ENCODE results near the gene DUSP21. TPM values are rescaled to one million over a fixed set of nuclear protein-coding genes. Genes with fewer than 3 reads are reported as not detected.
"Not testable (repeated sequence)": the region's sequence is repeated elsewhere in the genome, so short reads cannot be mapped to it uniquely, and the experiment has no call there.

The DUSP21 gene
- not detected for total RNA-seq

DNA sequence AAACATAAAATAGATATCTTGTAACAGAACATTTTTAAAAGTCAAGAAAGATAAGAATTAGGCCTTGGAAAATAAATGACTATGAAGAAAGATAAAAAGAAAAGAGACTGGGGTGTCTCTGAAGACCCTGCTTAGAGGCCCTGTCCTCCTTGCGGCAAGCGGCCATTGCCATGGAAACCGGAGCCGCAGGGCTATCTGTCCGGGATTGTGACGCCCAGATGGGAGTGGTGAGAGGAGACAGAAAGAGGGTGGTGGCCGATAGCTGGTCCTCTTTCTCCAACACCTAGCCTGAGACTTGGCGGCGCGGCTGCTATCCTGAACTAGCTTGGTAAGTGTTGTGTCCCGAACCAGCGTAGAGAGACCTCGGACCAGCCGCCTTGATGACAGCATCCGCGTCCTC, at the start of gene DUSP21:
Gene DUSP21 (plus strand): TSS at position 269 of the 400 bp plus-strand sequence. CDS start 112 bp downstream, at position 381.
- POLR2A ChIA-PET, result no interaction called here
- CTCF ChIA-PET, result no interaction called here

DNA sequence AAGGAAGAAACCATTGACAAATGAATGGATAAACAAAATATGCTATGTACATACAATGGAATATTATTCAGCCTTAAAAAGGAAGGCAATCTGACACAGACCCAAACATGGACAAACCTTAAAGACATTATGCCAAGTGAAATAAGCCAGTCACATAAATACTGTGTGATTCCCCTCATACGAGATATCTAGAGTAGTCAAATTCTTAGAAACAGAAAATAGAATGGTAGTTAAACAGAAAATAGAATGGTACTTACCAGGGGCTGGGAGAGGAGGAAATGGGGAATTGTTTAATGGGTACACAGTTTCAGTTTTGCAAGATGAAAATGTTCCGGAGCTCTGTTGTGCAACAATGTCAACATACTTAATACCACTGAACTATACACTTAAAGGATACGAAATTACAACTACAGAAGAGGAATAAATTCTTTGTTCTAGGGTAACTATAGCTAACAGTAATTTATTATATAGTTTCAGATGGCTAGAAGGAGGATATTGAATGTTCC, 47.8 kb upstream of the DUSP21 start:
- ChIA-PET CTCF (no interaction called here), POLR2A (no interaction called here)

DNA sequence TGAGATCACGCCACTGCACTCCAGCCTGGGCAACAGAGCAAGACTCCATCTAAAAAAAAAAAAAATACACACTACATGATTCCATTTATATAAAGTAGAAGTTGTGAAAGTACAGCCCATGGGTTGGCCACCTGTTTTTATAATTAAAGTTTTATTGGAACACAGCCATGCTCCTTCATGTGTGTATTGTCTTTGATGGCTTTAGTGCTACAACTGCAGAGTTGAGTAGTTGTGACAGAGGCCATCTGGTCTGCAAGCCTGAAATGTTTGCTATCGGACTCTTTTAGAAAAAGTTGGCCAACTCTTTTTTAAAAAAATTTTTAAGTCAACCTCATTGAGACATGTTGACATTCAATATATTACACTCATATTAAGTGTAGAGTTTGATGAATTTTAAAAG, 41.2 kb upstream of the DUSP21 start:
- ChIA-PET CTCF (no interaction called here), POLR2A (no interaction called here)

DNA sequence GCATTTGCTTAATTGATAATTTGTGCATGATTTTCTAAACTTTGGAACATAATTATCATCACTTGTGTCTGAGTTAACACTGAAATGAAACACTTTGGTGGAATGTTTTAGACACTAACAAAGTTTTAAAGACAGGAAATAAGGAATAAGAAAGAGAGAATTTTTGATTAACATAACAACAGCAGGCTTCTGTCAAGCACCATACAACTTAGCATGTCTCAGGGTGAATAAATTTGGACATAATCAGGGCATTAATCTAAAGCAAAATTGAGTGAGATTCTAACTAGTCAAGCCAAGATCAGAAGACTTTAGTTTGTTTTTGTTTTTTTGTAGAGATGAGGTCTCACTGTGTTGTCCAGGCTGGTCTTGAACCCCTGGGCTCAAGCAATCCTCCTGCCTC, 28.1 kb upstream of the DUSP21 start:
- POLR2A ChIA-PET, result no interaction called here
- CTCF ChIA-PET, result no interaction called here

DNA sequence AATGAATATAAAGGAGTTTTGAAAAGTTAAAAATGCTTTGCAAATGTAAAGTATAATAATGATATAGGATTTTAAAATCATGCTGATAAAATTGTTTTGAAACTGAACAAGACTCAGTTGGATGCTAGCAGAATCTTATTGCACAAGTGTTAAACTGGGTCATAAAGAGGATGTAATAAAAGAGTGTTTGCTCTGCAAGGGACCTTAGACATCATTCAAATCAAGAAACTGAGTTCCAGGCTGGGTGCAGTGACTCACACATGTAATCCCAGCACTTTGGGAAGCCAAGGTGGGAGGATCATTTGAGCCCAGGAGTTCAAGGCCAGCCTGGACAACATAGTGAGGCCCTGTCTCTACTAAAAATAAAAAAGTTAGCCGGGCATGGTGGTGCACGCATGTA, 27.5 kb upstream of the DUSP21 start:
- CTCF ChIA-PET, result no interaction called here
- POLR2A ChIA-PET, result no interaction called here

DNA sequence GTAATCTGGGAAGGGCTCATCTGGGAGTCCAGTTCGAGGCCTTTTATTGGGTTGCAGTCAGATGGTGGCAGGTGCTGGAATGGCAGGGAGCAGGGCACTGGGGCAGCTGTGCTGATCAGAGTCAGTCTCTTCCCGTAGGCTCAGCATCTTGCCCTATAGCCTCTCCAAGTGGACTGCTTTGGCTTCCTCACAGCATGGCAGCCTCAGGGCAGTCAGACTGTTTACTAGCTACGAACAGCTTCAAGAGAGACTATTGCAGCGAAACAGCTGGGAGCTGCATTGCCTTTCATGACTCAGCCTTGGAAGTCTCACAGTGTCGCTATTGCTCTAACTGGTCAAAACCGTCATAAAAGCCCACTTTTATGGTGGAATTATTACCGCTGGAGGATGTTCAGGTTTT, 26.8 kb upstream of the DUSP21 start:
- CTCF ChIA-PET, result no interaction called here
- POLR2A ChIA-PET, result no interaction called here

DNA sequence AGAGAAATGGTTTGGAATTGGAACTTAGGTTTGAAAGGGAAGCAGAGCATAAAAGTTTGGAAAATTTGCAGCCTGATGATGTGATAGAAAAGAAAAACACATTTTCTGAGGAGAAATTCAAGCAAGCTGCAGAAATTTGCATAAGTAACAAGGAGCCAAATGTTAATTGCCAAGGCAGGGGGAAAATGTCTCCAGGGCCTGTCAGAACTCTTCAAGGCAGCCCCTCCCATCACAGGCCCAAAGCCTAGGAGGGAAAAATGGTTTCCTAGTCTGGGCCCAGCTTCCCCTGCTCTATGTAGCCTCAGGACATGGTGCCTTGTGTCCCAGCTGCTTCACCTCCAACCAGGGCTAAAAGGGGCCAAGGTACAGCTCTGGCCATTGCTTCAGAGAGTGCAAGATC, 21.2 kb upstream of the DUSP21 start:
- CTCF ChIA-PET, result no interaction called here

DNA sequence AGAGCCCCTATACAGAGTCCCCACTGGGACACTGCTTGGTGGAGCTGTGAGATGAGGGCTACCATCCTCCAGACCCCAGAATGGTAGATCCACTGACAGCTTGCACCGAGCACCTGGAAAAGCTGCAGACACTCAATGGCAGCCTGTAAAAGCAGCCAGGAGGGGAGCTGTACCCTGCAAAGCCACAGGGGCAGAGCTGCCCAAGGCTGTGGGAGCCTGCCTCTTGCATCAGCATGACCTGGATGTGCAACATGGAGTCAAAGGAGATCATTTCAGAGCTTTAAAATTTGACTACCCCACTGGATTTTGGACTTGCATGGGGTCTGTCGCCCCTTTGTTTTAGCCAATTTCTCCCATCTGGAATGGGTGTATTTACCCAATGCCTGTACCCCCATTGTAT, 20.6 kb upstream of the DUSP21 start:
- POLR2A ChIA-PET, CTCF ChIA-PET: not testable (repeated sequence)

More for the DNA sequence above, 21.2 kb upstream of the DUSP21 start:
- POLR2A ChIA-PET, result no interaction called here

DNA sequence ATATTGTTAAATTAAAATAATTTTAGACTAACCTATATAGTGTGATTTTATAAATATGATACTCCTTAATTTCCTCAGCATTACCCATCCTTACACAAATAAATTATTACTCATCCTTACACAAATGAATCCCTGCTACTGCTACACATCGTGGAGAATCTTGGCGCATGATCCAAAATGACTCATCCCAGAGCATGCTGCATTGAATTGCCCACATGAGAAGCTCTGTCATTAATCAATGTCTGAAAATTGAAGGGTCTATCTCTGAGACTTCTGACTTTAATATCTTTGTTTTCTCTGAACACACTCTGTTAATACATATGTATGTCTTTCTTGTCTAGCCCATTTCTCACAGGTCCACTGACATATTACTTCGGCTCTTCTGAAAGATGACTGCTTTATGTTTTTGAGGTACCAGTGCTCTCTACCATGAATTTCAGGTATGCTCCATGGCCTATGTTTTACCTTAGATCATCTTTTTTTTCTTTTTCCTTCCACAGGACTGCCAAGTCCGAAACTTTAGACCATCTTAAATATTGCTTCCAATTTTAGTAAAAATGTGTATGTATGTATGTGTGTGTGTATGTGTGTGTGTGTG, 15.7 kb upstream of the DUSP21 start:
- ChIA-PET POLR2A (no interaction called here), CTCF (no interaction called here)

DNA sequence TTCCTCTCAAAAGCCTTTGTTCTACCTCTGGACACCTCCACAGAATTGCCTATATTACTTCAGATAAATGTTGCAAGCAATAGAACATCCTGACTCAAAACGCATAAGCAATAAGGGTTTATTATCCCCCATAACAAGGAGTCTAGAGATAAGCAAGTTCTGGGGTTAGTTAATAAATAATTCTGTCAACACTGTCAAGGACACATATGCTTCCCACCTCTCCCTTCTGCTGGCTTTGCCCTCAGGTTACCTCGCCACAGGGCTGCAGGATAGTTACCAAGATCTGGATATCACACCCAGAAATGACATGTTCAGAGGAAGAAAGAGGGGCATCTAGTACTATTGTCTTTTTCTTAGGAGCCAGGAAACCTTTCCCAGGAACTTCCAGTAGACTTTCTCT, 14.0 kb upstream of the DUSP21 start:
- POLR2A ChIA-PET, result no interaction called here
- CTCF ChIA-PET, result no interaction called here

DNA sequence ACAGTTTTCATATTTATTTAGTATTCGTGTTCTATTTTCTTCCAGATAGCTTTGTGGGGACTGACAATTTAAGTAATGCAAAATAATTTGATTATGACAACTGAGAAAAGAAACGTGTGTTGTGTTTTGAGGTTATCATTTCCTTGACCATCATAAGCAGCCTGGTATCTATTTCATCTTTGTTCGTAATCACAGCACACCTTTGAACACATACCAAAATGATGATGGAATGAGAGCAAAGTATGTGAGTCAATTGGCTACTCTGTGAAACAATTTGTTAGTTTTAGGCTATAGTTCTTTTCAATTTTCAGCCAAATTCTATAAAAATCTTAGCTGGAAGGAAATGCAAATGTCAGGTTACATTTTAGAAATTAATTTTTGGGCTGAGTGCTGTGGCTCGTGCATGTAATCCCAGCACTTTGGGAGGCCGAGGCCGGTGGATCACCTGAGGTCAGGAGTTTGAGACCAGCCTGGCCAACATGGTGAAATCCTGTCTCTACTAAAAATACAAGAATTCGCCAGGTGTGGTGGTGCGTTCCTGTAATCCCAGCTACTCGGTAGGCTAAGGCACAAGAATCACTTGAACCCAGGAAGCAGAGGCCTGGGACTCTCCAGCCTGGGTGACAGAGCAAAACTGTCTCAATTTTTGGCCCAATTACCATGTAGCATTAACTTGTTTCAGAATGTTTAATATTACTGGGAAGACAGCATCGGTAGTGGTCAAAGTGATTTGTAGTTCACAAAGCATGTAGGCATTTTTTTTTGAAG, 1.1 kb upstream of the DUSP21 start:
- ChIA-PET CTCF (no interaction called here), POLR2A (no interaction called here)

DNA sequence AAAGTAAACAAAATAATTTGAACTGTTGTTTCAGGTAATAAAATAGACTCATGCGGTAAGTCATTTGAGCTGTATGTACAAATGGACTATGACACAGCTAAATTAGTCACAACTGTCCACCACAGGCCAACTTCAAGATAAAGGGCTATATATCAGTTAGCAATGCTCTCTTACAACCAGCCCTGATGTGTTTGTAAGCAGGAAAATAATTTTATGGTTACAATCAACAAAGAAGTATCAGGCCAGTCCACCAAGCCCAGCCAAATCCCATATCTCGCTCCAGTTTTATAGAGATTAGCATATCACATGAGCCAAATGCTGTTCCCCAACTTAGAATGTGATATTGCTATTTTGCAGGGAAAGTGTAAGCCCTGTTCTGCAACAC, 511 bp upstream of the DUSP21 start:
- CTCF ChIA-PET, result no interaction called here
- POLR2A ChIA-PET, result no interaction called here

DNA sequence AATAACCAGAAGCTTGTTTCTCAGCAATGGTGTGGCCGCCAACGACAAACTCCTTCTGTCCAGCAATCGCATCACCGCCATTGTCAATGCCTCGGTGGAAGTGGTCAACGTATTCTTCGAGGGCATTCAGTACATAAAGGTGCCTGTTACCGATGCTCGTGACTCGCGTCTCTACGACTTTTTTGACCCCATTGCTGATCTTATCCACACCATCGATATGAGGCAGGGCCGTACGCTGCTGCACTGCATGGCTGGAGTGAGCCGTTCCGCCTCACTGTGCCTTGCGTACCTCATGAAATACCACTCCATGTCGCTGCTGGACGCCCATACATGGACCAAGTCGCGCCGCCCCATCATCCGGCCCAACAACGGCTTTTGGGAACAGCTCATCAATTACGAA, 383 bp downstream of the DUSP21 start:
- ChIA-PET POLR2A (no interaction called here), CTCF (no interaction called here)

DNA sequence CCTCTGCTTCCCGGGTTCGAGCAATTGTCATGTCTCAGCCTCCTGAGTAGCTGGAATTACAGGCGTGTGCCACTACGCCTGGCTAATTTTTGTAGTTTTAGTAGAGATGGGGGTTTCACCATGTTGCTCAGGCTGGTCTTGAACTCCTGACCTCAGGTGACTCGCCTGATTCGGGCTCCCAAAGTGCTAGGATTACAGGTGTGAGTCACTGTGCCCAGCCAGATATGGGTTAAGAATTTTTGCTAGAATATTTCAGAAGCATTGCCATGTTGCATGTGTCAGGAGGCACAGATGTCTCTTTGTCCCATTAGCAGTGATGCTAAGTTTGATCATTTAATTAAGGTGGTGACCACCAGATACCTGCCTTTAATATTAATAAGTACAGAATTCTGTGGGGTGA, 7.1 kb downstream of the DUSP21 start:
- CTCF ChIA-PET, POLR2A ChIA-PET: not testable (repeated sequence)

DNA sequence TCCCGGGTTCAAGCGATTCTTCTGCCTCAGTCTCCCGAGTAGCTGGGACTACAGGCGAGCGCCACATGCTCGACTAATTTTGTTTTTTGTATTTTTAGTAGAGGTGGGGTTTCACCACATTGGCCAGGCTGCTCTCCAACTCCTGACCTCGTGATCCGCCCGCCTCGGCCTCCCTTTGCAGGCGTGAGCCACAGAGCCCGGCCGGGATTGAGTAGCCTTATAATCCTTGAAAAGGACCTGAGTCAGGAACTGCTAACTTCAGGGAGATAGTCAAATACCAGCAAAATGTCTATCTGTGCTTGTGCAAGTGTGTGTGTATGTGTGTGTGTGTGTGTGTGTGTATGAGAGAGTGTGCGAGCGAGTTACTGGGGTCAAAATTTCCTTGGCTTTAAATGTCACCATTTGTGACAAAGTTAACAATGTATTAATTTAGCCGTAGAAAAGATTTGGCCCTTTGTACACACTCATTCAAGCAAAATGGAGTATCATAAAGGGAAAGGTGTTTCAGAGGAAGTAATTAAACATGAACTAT, 27.4 kb downstream of the DUSP21 start:
- POLR2A ChIA-PET, result no interaction called here
- CTCF ChIA-PET, result no interaction called here

DNA sequence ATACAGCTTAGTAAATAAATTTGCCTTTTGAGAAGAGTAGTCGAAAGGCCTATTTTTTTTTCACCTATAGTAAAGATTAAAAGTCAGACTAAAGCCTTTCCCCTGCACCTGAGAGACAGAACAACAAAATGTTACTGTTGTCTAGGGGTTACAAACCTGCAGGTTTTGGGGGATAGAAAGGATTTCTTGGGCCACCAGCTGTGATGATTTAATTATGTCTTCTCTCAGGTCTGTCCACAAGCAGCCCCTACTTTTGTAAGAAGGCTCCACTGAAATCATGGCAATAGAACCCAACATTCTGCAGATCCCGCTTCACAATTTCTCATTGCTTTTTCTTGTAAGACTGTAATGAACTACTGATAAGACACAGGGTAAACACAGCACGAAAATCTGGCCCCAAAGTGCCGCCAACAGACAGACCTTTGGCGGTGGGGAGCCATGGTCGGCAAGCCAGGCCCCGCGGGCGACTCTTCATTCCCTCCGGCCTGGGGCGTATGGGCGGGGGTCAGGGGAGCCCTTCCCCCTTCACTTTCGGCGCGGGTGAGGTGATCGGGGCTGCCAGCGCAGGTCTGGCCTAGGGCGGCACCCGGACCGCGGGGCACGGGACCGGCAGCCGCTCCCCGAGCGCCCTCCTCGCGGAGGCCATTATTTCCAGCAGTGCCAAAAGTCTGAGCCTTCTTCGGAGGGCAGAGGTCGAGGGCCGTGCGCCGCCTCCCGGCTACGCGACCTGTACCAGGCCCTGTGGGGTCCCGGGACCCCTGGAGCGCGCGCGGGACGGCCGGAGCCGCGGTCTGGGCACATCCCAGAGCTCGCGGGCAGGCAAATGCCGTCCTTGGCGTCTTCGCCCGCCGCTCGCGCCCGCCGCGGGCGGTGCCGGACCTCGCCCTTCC, 28.4 kb downstream of the DUSP21 start:
- CTCF ChIA-PET, result no interaction called here
- POLR2A ChIA-PET, result interaction anchor here (0.6 to 0.9 kb wide), 6 partner anchors 32 to 1037 kb away, joined by 3 to 8 read pairs (median 4); no protein-coding TSS in a partner anchor

DNA sequence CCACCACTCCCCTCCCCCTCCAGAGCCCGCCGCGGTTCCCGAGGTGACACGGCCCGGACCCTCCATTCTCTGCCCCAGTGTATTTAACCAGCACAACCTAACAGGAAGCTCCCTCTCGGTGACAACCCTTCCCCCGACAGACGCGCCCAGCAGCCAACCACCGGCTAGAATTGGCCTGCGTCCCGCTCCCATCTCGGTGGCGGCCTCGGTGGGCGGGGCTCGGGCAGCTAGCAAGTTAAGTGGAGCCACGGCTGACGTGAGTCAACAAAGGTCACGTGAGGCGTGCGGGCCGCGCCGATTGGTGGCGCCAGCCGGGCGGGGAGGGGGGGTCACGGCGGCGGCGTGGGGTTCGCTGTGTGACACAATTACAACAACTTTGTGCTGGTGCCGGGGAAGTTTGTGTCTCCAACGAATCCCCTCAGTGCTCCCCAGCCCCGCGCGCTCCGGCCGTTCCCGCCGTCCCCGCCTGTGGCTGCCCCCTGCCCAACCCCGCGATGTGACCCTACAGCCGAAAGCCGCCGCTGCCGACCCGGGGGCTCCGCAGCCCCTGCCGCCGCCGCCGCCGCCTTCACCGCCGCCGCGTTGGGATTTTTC, 29.1 kb downstream of the DUSP21 start, which contains the start of gene KDM6A:
Gene KDM6A (plus strand): TSS at position 368 of the 594 bp plus-strand sequence. CDS start 364 bp downstream, outside the sequence.
- ChIA-PET CTCF (no interaction called here), POLR2A (interaction anchor here (0.6 to 0.9 kb wide), 6 partner anchors 32 to 1038 kb away, joined by 3 to 8 read pairs (median 4); no protein-coding TSS in a partner anchor)

DNA sequence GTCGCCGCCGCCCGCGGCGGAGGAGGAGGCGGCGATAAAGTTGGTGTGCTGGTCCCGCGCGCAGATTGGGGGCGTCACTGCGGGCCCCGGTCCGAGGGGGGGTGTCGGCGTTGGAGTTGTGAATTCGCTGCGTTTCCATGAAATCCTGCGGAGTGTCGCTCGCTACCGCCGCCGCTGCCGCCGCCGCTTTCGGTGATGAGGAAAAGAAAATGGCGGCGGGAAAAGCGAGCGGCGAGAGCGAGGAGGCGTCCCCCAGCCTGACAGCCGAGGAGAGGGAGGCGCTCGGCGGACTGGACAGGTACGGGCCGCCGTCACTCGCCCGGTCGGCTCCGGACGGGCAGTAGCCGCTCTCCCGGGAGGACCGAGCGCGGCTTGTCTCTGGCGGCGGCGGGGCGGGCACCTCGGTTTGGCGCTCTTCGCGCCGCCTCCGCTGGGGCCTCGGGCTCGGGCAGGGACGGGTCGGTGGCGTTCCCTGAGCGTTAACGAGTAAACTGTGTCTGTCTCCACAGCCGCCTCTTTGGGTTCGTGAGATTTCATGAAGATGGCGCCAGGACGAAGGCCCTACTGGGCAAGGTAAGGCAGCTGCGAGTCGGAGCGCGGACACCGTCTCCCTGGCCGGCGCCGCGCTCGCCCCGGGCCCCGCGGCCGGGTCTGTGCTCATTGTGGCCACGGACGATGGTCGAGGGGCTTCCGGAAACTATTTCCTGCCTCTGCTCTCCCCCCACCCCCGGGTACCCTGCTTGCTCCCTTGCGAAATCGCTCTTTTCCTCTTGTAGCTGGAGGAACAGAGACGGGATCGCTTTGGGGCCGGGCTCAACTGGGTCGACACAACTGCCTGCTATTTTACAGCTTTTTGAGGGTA, 29.8 kb downstream of the DUSP21 start:
- ChIA-PET POLR2A (interaction anchor here (0.9 kb wide), 4 partner anchors 9 to 124 kb away, joined by 3 to 8 read pairs (median 3); no protein-coding TSS in a partner anchor), CTCF (no interaction called here)

All from activated CD8-positive, alpha-beta memory T cell treated with anti-CD3 and anti-CD28 coated beads for 36 hours (primary cell).